ENCODE results near the gene SPATA24. TPM values are rescaled to one million over a fixed set of nuclear protein-coding genes. Genes with fewer than 3 reads are reported as not detected.
"Not testable (repeated sequence)": the region's sequence is repeated elsewhere in the genome, so short reads cannot be mapped to it uniquely, and the experiment has no call there.

Gene SPATA24
- total RNA-seq, 2 experiments from 2014 or later = 6.3 to 6.4 TPM

GRCh38 chr5:139361835-139362429 is 42.0 kb downstream of the SPATA24 start:
- no peak overlapping the region for H3K4me3 Mint-ChIP-seq
- POLR2A ChIA-PET = no interaction called here
- DNase-seq (no peak), ATAC-seq (ENCODE audit: low read depth) (no peak)
- peaks cover 42% of the 10 kb centered on the region for H3K36me3 Mint-ChIP-seq
- no peaks in the 10 kb centered on the region for H3K27me3 Mint-ChIP-seq
- no peaks in the 10 kb centered on the region for H3K9me3 Mint-ChIP-seq
- H3K4me1 Mint-ChIP-seq = peaks cover 7% of the 10 kb centered on the region
- no peak overlapping the region for H3K27ac Mint-ChIP-seq

GRCh38 chr5:139360384-139360783 is 43.5 kb downstream of the SPATA24 start:
- POLR2A ChIA-PET = no interaction called here
- Mint-ChIP-seq H3K27me3 (no peaks in the 10 kb centered on the region), H3K4me1 (peaks cover 7% of the 10 kb centered on the region), H3K4me3 (no peak overlapping the region), H3K27ac (no peak overlapping the region), H3K36me3 (peaks cover 35% of the 10 kb centered on the region), H3K9me3 (no peaks in the 10 kb centered on the region)
- no peak for ATAC-seq (ENCODE audit: low read depth)
- DNase-seq = no peak

DNA sequence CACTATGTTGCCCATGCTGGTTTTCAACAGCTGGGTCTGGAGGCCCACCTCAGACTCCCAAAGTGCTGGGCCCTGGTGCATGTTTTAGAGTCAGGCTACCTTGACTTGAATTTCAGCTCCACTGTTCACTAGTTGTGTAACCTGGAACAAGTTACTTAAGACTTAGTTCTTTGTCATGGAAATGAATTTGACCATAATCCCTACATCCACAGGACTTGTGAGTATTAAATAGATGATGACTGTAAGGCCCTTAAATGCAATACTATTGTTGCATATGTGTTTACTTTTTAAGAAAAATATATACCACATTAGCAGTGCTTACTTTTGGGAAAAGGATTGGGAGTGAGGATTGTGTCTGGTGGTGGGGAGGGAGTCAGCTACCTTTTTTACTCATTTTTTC is 45.8 kb downstream of the SPATA24 start:
- no peaks in the 10 kb centered on the region for H3K27me3 Mint-ChIP-seq
- no peak overlapping the region for H3K4me3 Mint-ChIP-seq
- peaks cover 5% of the 10 kb centered on the region for H3K9me3 Mint-ChIP-seq
- DNase-seq (no peak), ATAC-seq (ENCODE audit: low read depth) (no peak)
- POLR2A ChIA-PET = no interaction called here
- peaks cover 12% of the 10 kb centered on the region for H3K4me1 Mint-ChIP-seq
- no peak overlapping the region for H3K27ac Mint-ChIP-seq
- H3K36me3 Mint-ChIP-seq = peaks cover 33% of the 10 kb centered on the region

DNA sequence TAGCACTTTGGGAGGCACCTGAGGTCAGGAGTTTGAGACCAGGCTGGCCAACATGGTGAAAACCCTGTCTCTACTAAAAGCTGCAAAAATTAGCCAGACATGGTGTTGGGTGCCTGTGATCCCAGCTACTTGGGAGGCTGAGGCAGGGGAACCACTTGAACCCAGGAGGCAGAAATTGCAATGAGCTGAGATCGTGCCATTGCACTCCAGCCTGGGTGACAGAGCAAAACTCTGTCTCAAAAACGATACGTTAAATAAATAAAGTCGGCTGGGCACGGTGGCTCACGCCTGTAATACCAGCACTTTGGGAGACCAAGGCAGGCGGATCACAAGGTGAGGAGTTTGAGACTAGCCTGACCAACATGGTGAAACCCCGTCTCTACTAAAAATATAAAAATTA is 48.0 kb downstream of the SPATA24 start:
- H3K27me3 Mint-ChIP-seq; H3K27ac Mint-ChIP-seq; H3K9me3 Mint-ChIP-seq; H3K4me3 Mint-ChIP-seq; DNase-seq; ATAC-seq (ENCODE audit: low read depth): not testable (repeated sequence)
- POLR2A ChIA-PET = interaction anchor here (1.5 kb wide), 1 partner anchor 14 kb away, joined by 4 read pairs; no protein-coding TSS in a partner anchor
- H3K4me1 Mint-ChIP-seq = peaks cover 12% of the 10 kb centered on the region
- peaks cover 35% of the 10 kb centered on the region for H3K36me3 Mint-ChIP-seq

- H3K9me3 Mint-ChIP-seq = peaks cover 5% of the 10 kb centered on the region
- POLR2A ChIA-PET = no interaction called here
- H3K27me3 Mint-ChIP-seq = no peaks in the 10 kb centered on the region
- DNase-seq = no peak
- H3K4me1 Mint-ChIP-seq = peaks cover 12% of the 10 kb centered on the region
- peak overlapping the region; percentile 32 for H3K27ac Mint-ChIP-seq
- H3K36me3 Mint-ChIP-seq = peaks cover 30% of the 10 kb centered on the region
- no peak overlapping the region for H3K4me3 Mint-ChIP-seq
- ATAC-seq (ENCODE audit: low read depth) = no peak
These were observed 49.7 kb downstream of the SPATA24 start for GRCh38 chr5:139354186-139354585.

- H3K27me3 Mint-ChIP-seq; H3K27ac Mint-ChIP-seq; DNase-seq; POLR2A ChIA-PET; H3K9me3 Mint-ChIP-seq; H3K4me3 Mint-ChIP-seq; ATAC-seq (ENCODE audit: low read depth): not testable (repeated sequence)
- H3K4me1 Mint-ChIP-seq = peaks cover 18% of the 10 kb centered on the region
- H3K36me3 Mint-ChIP-seq = peaks cover 18% of the 10 kb centered on the region
These were observed 56.0 kb downstream of the SPATA24 start for GRCh38 chr5:139347863-139348262.

Other genes starting within 250 kb of the SPATA24 start
- gene SIL1, start 205.7 kb downstream of the SPATA24 start, total RNA-seq = 10 to 100 TPM; 13.5 to 15.8 TPM
- 100 to 1,000 TPM; 174 to 183 TPM for gene MATR3, start 110.3 kb downstream of the SPATA24 start, total RNA-seq
- 100 to 1,000 TPM; 108 to 118 TPM for gene PAIP2, start 62.2 kb downstream of the SPATA24 start, total RNA-seq
- gene SLC23A1, start 20.8 kb downstream of the SPATA24 start, total RNA-seq = 1 to 10 TPM; 1.3 to 1.8 TPM
- 10 to 100 TPM; 21.8 to 22.6 TPM for gene MZB1, start 14.2 kb downstream of the SPATA24 start, total RNA-seq
- 1 to 10 TPM; 4.1 to 4.3 TPM for gene PROB1, start 9.0 kb downstream of the SPATA24 start, total RNA-seq
- 1 to 10 TPM; 4.2 to 5.7 TPM for gene DNAJC18, start 35.4 kb upstream of the SPATA24 start, total RNA-seq
- gene ECSCR, start 58.7 kb upstream of the SPATA24 start, total RNA-seq = not detected
- under 1 TPM; 0.34 to 0.44 TPM for gene SMIM33, start 66.9 kb upstream of the SPATA24 start, total RNA-seq
- gene STING1, start 78.7 kb upstream of the SPATA24 start, total RNA-seq = 10 to 100 TPM; 63.6 to 68.4 TPM
- gene UBE2D2, start 157.2 kb upstream of the SPATA24 start, total RNA-seq = 100 to 1,000 TPM; 200 to 217 TPM
- 1 to 10 TPM; 3.5 to 4.6 TPM for gene CXXC5, start 244.3 kb upstream of the SPATA24 start, total RNA-seq

All from activated naive CD8-positive, alpha-beta T cell treated with anti-CD3 and anti-CD28 coated beads, Interleukin-2, amount 10 ng/mL, durations not matched to agents 7 days and 5 days (primary cell).